Suprapubic skin (tissue), 4 donors: Measurements from ENCODE around the gene KBTBD12. TPM values are rescaled to one million over a fixed set of nuclear protein-coding genes. Genes with fewer than 3 reads are reported as not detected.

ENCODE experiments used
- DNase-seq, 2 donors: peaks; one replicate each; pipeline ENCODE4 v3.0.0-alpha.2; 2019; ENCODE audit warnings: low spot score in 2 of 2
- H3K27ac ChIP-seq: fragments of 200-600 bp; sonication (generic); one replicate; pipeline ENCODE4 v1.5.1; 2019
- H3K27me3 ChIP-seq: fragments of 200-600 bp; sonication (generic); one replicate; pipeline ENCODE4 v1.5.1; 2019
- H3K36me3 ChIP-seq: fragments of 200-600 bp; sonication (generic); one replicate; pipeline ENCODE4 v1.5.1; 2019
- H3K4me1 ChIP-seq: fragments of 200-600 bp; sonication (generic); one replicate; pipeline ENCODE4 v1.5.1; 2019
- H3K4me3 ChIP-seq: fragments of 200-600 bp; sonication (generic); one replicate; pipeline ENCODE4 v1.5.1; 2019; ENCODE audit warnings: mild to moderate bottlenecking
- H3K9me3 ChIP-seq: fragments of 200-600 bp; sonication (generic); one replicate; pipeline ENCODE4 v1.5.1; 2019
- CTCF ChIP-seq, 2 donors: fragments of 200-600 bp in 1 of 2; fragments of 450-650 bp in 1 of 2; sonication (generic) in 1 of 2; IDR thresholded peaks; one replicate each; pipeline ENCODE4 v1.5.1; 2016 to 2019; ENCODE audit warnings: antibody characterized with exemption in 2 of 2, mild to moderate bottlenecking in 1 of 2, moderate library complexity in 1 of 2
- EP300 ChIP-seq: sonication (generic); formaldehyde crosslinking; IDR thresholded peaks from one replicate; pipeline ENCODE4 v1.6.1; 2017; ENCODE audit warnings: antibody characterized with exemption
- POLR2A ChIP-seq, 2 donors: fragments of 450-650 bp; IDR thresholded peaks; one replicate each; pipeline ENCODE4 v1.6.1; 2017; ENCODE audit warnings: antibody characterized with exemption in 2 of 2, mild to moderate bottlenecking in 2 of 2, moderate library complexity in 2 of 2
- POLR2AphosphoS5 ChIP-seq, 3 donors: sonication (generic); formaldehyde crosslinking; IDR thresholded peaks; one replicate each; pipeline ENCODE4 v1.6.1; 2017; ENCODE audit warnings: antibody characterized with exemption in 3 of 3
- WGBS: methylation state at CpG from one replicate; pipeline ENCODE4 v1.1.5; 2018; 5-methylcytosine and 5-hydroxymethylcytosine counted together
- total RNA-seq, 4 donors: library from RNA; depleted of rRNA; stranded (reverse); fragments of >200 nt; gene quantifications; one replicate each; pipeline ENCODE4 v1.1.0, GENCODE V29; 2016

KBTBD12 gene
- total RNA-seq, 4 donors from 2014 or later, result 0.72 TPM; not detected in 3

GRCh38 chr3:127940116-127940515 is 25.1 kb downstream of the KBTBD12 start:
- DNase-seq, result no peak
- no peaks in the 10 kb centered on the region for H3K36me3 ChIP-seq
- WGBS, result 82% methylated on average over 2 of the region's 2 CpGs
- H3K27ac ChIP-seq, result no peak overlapping the region
- peaks cover 24% of the 10 kb centered on the region for H3K9me3 ChIP-seq
- no peak overlapping the region for H3K4me3 ChIP-seq
- TF ChIP-seq POLR2A (IDR thresholded peaks at IDR 0.05) (no peak), POLR2AphosphoS5 (IDR thresholded peaks at IDR 0.05) (no peak), CTCF (IDR thresholded peaks at IDR 0.05) (no peak), EP300 (no peak)
- H3K4me1 ChIP-seq, result no peaks in the 10 kb centered on the region
- no peaks in the 10 kb centered on the region for H3K27me3 ChIP-seq

- no peak for TF ChIP-seq EP300
- no peak for TF ChIP-seq CTCF (IDR thresholded peaks at IDR 0.05)
- TF ChIP-seq POLR2AphosphoS5 (IDR thresholded peaks at IDR 0.05), result no peak
- TF ChIP-seq POLR2A (IDR thresholded peaks at IDR 0.05), result no peak
- no peaks in the 10 kb centered on the region for H3K36me3 ChIP-seq
- no peaks in the 10 kb centered on the region for H3K4me1 ChIP-seq
- no peak overlapping the region for H3K4me3 ChIP-seq
- no peak overlapping the region for H3K27ac ChIP-seq
- peaks cover 24% of the 10 kb centered on the region for H3K9me3 ChIP-seq
- no peaks in the 10 kb centered on the region for H3K27me3 ChIP-seq
- no peak for DNase-seq
Observed at GRCh38 chr3:127942613-127943012, 27.6 kb downstream of the KBTBD12 start.

GRCh38 chr3:127948211-127948610 is 33.2 kb downstream of the KBTBD12 start:
- WGBS, result 93% methylated on average over 3 of the region's 3 CpGs
- no peak overlapping the region for H3K27ac ChIP-seq
- H3K36me3 ChIP-seq, result no peaks in the 10 kb centered on the region
- no peaks in the 10 kb centered on the region for H3K27me3 ChIP-seq
- H3K4me1 ChIP-seq, result no peaks in the 10 kb centered on the region
- H3K9me3 ChIP-seq, result peaks cover 5% of the 10 kb centered on the region
- no peak for DNase-seq
- TF ChIP-seq EP300 (no peak), CTCF (IDR thresholded peaks at IDR 0.05) (no peak), POLR2AphosphoS5 (IDR thresholded peaks at IDR 0.05) (no peak), POLR2A (IDR thresholded peaks at IDR 0.05) (no peak)
- no peak overlapping the region for H3K4me3 ChIP-seq

- no peaks in the 10 kb centered on the region for H3K9me3 ChIP-seq
- no peaks in the 10 kb centered on the region for H3K27me3 ChIP-seq
- DNase-seq, result no peak
- no peak overlapping the region for H3K27ac ChIP-seq
- WGBS, result 94% methylated on average over 2 of the region's 2 CpGs
- H3K36me3 ChIP-seq, result no peaks in the 10 kb centered on the region
- H3K4me3 ChIP-seq, result no peak overlapping the region
- TF ChIP-seq EP300 (no peak), POLR2A (IDR thresholded peaks at IDR 0.05) (no peak), POLR2AphosphoS5 (IDR thresholded peaks at IDR 0.05) (no peak), CTCF (IDR thresholded peaks at IDR 0.05) (no peak)
- peaks cover 6% of the 10 kb centered on the region for H3K4me1 ChIP-seq
Observed at GRCh38 chr3:127949446-127950055, 34.5 kb downstream of the KBTBD12 start.

GRCh38 chr3:127951276-127951675 is 36.2 kb downstream of the KBTBD12 start:
- WGBS, result 90% methylated on average over 1 of the region's 1 CpG
- no peak overlapping the region for H3K27ac ChIP-seq
- no peak overlapping the region for H3K4me3 ChIP-seq

More at GRCh38 chr3:127951276-127951675, 36.2 kb downstream of the KBTBD12 start:
- TF ChIP-seq EP300, result no peak
- no peak for TF ChIP-seq CTCF (IDR thresholded peaks at IDR 0.05)
- no peak for TF ChIP-seq POLR2AphosphoS5 (IDR thresholded peaks at IDR 0.05)
- no peak for TF ChIP-seq POLR2A (IDR thresholded peaks at IDR 0.05)
- Histone ChIP-seq H3K9me3 (no peaks in the 10 kb centered on the region), H3K27me3 (no peaks in the 10 kb centered on the region), H3K4me1 (peaks cover 6% of the 10 kb centered on the region), H3K36me3 (no peaks in the 10 kb centered on the region)
- no peak for DNase-seq
